Heart left ventricle (tissue), 16 donors: ENCODE results near the gene KIF5A. TPM values are rescaled to one million over a fixed set of nuclear protein-coding genes. Genes with fewer than 3 reads are reported as not detected.

Experiments used
- ATAC-seq, 4 donors: fragments of 200-7000 bp; cut with Tn5 transposase; one replicate each; pipeline ENCODE4 v1.9.1; 2020 to 2022; ENCODE audit warnings: moderate library complexity in 4 of 4, mild to moderate bottlenecking in 3 of 4, moderate number of reproducible peaks in 1 of 4
- DNase-seq, 5 donors: peaks; one replicate each; pipeline ENCODE4 v3.0.0-alpha.2; 2020
- H3K27ac ChIP-seq, 12 donors: fragments of 200-600 bp; sonication (generic) in 4 of 12; one replicate each; pipeline versions ENCODE4 v1.5.0 to v1.8.0; 2016 to 2022; ENCODE audit warnings: mild to moderate bottlenecking in 2 of 12
- H3K27me3 ChIP-seq, 9 donors: fragments of 200-600 bp; sonication (generic) in 2 of 9; one replicate each; pipeline versions ENCODE4 v1.5.1 to v1.8.0; 2016 to 2022; ENCODE audit warnings: mild to moderate bottlenecking in 3 of 9
- H3K36me3 ChIP-seq, 9 donors: fragments of 200-600 bp; sonication (generic) in 2 of 9; one replicate each; pipeline versions ENCODE4 v1.5.0 to v1.8.0; 2018 to 2022; ENCODE audit warnings: mild to moderate bottlenecking in 2 of 9
- H3K4me1 ChIP-seq, 12 donors: fragments of 200-600 bp; sonication (generic) in 4 of 12; one replicate each; pipeline versions ENCODE4 v1.5.0 to v1.8.0; 2016 to 2022; ENCODE audit warnings: mild to moderate bottlenecking in 3 of 12
- H3K4me3 ChIP-seq, 12 donors: fragments of 200-600 bp; sonication (generic) in 4 of 12; one replicate each; pipeline versions ENCODE4 v1.5.0 to v1.8.0; 2017 to 2022; ENCODE audit warnings: mild to moderate bottlenecking in 9 of 12, moderate library complexity in 4 of 12
- H3K9me3 ChIP-seq, 12 donors: fragments of 200-600 bp; sonication (generic) in 4 of 12; one replicate each; pipeline versions ENCODE4 v1.5.0 to v1.8.0; 2016 to 2022; ENCODE audit warnings: mild to moderate bottlenecking in 1 of 12
- POLR2A ChIP-seq, 2 donors: fragments of 450-650 bp; IDR thresholded peaks; one replicate each; pipeline ENCODE4 v1.6.1; 2017; ENCODE audit warnings: antibody characterized with exemption in 2 of 2, mild to moderate bottlenecking in 2 of 2, moderate library complexity in 2 of 2
- WGBS, 4 donors: extraction: QIAGEN DNeasy Blood & Tissue Kit in 2 of 4; methylation state at CpG; one replicate each; pipeline versions ENCODE4 v1.1.5 to v1.1.7; 2013 to 2018; 5-methylcytosine and 5-hydroxymethylcytosine counted together
- intact Hi-C, 10 donors: fragments of 100-400 bp; cut with DNase I; formaldehyde crosslinking; loops; one replicate each; pipeline versions ENCODE4 v1.11.1 to v1.14.2; 2022
- polyA plus RNA-seq, 2 donors: library from polyadenylated mRNA; stranded (reverse); fragments of 200-250 nt; gene quantifications; one replicate each; pipeline ENCODE4 v1.2.3, GENCODE V29; 2013
- total RNA-seq, 9 donors: library from RNA; depleted of rRNA in 2 of 9; stranded (reverse); fragments of >200 nt in 2 of 9; fragmentation: NEBNext Ultra II Directional in 3 of 9; extraction: Animal tissue kit (Norgen Biotek cat#: 25700) in 3 of 9; gene quantifications; one replicate each; pipeline versions ENCODE4 v1.1.0 to v1.2.4, GENCODE V29; 2016 to 2023
- TF ChIP-seq, protein P1 (sequence below), 12 donors: fragments of 200-600 bp; sonication (generic) in 4 of 12; IDR thresholded peaks; one replicate each; pipeline versions ENCODE4 v1.5.0 to v1.8.0; 2018 to 2022; ENCODE audit warnings: antibody characterized with exemption in 12 of 12, mild to moderate bottlenecking in 5 of 12
- donor health status: ischemic (EF 13 %, LVEDD 7.1; RV severe dilation, severe dysfunction).
- donor health status: healthy with polysubstance abuse.
- donor health status: DM: no; HTN: yes; CAD: no.
- donor health status: DM: no; HTN: no; CAD: no.
- donor health status: ischemic (EF 25% LVEDD 6.9; RV normal size, moderate dysfunction).
- donor health status: ischemic (EF 25% LVEDD 5.7; RV mildly dilated, moderate dysfunction).
- donor health status: healthy.
- donor health status: DM: yes; HTN: yes; CAD: no.
- donor health status: ischemic (EF 35%, LVEDD 5.7; RV mildly dilated, moderate dysfunction).
- donor health status: nonischemic (EF 11% LVEDD 7.7; RV severe dilation, severe dysfunction).
- donor health status: DM: yes; HTN: yes; CAD: no.
- donor health status: PGD.
- donor health status: ischemic (EF 29% LVEDD 5.4; RV normal size, mild dysfunction).
- donor health status: nonischemic (EF 23%, LVEDD 6.1; RV moderate dilation, normal function).

The KIF5A gene
- total and polyA plus RNA-seq, 11 donors: 0.06 to 0.31 (median 0.14) TPM; not detected in 3

DNA sequence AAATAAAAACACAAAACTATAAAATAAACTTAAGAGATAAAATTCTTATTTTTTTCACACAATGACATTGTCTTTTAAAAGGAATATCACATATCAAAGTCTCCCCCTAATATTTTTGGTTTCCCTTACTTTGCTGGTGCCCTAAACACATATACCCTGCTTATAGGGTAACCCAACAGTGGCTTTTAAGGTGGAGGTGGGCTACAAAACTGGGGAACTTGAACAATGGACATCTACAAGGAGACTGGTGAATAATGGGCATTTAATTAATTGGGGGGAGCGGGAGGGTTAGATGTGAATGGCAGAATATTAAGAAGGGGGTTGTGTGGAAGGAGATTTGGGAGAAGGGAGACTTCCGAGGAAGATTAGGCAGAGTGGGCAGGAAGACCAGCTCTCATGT lies 73.5 kb downstream of the KIF5A start:
- WGBS, 4 donors: 79 to 88% (median 87%) methylated on average over 2 of the region's 2 CpGs
- H3K4me3 ChIP-seq: no peak overlapping the region
- peaks cover 0 to 43% (median 15%) of the 10 kb centered on the region in 12 donors for H3K4me1 ChIP-seq
- peaks cover 7 to 87% (median 43%) of the 10 kb centered on the region in 9 donors for H3K27me3 ChIP-seq
- ATAC-seq: no peak
- intact Hi-C loops: loop anchor here in 5 of 10 donors (2.0 to 10.0 kb wide), 4 partner anchors 41 to 169 kb away; partner anchors contain the start of genes GLI1 (in 2 of the 5) and INHBE (in 2 of the 5)
- no peak for DNase-seq
- H3K36me3 ChIP-seq: peaks cover 0 to 10% (median 0%) of the 10 kb centered on the region in 9 donors
- no peak overlapping the region for H3K27ac ChIP-seq
- no peaks in the 10 kb centered on the region for H3K9me3 ChIP-seq
- no peak for TF ChIP-seq POLR2A (IDR thresholded peaks at IDR 0.05)
- TF ChIP-seq, protein P1, sequence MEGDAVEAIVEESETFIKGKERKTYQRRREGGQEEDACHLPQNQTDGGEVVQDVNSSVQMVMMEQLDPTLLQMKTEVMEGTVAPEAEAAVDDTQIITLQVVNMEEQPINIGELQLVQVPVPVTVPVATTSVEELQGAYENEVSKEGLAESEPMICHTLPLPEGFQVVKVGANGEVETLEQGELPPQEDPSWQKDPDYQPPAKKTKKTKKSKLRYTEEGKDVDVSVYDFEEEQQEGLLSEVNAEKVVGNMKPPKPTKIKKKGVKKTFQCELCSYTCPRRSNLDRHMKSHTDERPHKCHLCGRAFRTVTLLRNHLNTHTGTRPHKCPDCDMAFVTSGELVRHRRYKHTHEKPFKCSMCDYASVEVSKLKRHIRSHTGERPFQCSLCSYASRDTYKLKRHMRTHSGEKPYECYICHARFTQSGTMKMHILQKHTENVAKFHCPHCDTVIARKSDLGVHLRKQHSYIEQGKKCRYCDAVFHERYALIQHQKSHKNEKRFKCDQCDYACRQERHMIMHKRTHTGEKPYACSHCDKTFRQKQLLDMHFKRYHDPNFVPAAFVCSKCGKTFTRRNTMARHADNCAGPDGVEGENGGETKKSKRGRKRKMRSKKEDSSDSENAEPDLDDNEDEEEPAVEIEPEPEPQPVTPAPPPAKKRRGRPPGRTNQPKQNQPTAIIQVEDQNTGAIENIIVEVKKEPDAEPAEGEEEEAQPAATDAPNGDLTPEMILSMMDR (IDR thresholded peaks at IDR 0.05): no peak

DNA sequence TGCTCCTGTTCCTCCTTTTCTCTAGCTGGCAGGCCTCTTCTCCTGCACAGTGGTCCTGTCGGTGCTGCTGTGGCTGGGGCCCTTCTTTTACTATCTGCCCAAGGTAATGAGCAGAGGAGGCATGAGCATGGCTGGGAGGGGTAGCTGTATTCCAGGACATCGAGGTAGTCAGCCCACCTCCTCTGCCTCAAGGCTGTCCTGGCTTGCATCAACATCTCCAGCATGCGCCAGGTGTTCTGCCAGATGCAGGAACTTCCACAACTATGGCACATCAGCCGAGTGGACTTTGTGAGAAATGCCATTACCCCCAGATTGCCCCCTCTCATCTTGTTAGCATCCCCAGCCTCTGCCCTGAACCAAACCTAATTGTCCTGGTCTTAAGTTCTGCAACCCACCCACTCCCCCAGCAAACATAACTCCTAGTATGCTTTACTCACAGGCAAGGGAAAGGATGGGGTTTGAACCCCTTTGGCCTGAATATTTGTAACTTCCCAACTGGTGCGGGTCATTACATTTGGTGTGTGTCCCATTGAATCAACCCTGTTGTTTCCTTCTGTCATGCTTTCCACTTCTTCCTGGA lies 74.1 kb downstream of the KIF5A start:
- ATAC-seq (no peak), DNase-seq (no peak)
- Histone ChIP-seq H3K27me3 (peaks cover 7 to 87% (median 44%) of the 10 kb centered on the region in 9 donors), H3K4me1 (peaks cover 0 to 40% (median 15%) of the 10 kb centered on the region in 12 donors), H3K36me3 (peaks cover 0 to 10% (median 0%) of the 10 kb centered on the region in 9 donors), H3K27ac (no peak overlapping the region), H3K4me3 (no peak overlapping the region), H3K9me3 (no peaks in the 10 kb centered on the region)
- WGBS, 4 donors: 76 to 86% (median 77%) methylated on average over 4 to 5 of the region's 5 CpGs
- no peak for TF ChIP-seq POLR2A (IDR thresholded peaks at IDR 0.05)
- TF ChIP-seq, protein P1 (IDR thresholded peaks at IDR 0.05): no peak
- intact Hi-C loops: loop anchor here in 5 of 10 donors (2.0 to 10.0 kb wide), 4 partner anchors 41 to 169 kb away; partner anchors contain the start of genes GLI1 (in 2 of the 5) and INHBE (in 2 of the 5)

DNA sequence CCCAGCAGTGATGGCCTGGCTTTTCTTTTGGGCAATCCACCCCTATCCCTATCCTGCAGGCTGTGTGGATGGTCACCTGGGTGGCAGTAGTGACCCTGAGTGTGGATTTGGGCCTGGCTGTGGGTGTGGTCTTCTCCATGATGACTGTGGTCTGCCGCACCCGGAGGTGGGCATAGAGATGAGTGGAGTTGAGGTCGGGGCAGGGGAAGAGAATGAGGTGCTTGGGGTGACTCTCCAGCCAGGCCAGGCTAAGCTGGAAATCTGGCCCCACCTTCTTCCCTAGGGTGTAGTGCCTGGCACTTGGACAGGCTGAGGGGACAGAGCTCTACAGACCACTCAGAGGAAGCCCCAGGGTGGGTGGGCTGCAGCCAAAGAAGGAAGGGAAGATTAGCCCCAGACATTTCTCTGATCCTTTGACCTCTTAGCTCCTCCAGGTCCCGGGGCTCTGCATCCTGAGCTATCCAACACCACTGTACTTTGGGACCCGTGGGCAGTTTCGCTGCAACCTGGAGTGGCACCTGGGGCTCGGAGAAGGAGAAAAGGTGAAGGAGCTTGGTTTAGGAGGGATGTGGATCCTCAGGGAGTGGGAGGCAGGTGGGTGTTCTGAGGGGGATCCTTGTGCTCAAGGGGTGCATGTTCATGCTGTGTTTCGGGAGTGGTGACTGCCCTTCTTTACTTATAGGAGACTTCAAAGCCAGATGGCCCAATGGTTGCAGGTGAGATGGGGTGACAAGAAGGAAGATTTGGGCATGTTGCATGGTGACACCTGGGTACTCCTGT lies 74.8 kb downstream of the KIF5A start:
- Histone ChIP-seq H3K27me3 (peaks cover 7 to 87% (median 40%) of the 10 kb centered on the region in 9 donors), H3K4me1 (peaks cover 0 to 35% (median 15%) of the 10 kb centered on the region in 12 donors), H3K4me3 (no peak overlapping the region), H3K9me3 (no peaks in the 10 kb centered on the region), H3K27ac (no peak overlapping the region), H3K36me3 (peaks cover 0 to 10% (median 0%) of the 10 kb centered on the region in 9 donors)
- WGBS, 4 donors: 77 to 89% (median 86%) methylated on average over 8 of the region's 8 CpGs
- no peak for DNase-seq
- intact Hi-C loops: loop anchor here in 5 of 10 donors (5.0 to 10.0 kb wide), 3 partner anchors 42 to 170 kb away; partner anchors contain the start of genes GLI1 (in 2 of the 5) and INHBE (in 2 of the 5)
- no peak for TF ChIP-seq POLR2A (IDR thresholded peaks at IDR 0.05)
- TF ChIP-seq, protein P1 (IDR thresholded peaks at IDR 0.05): no peak
- no peak for ATAC-seq
